ENCODE results near the gene LRRC75A.

DNA sequence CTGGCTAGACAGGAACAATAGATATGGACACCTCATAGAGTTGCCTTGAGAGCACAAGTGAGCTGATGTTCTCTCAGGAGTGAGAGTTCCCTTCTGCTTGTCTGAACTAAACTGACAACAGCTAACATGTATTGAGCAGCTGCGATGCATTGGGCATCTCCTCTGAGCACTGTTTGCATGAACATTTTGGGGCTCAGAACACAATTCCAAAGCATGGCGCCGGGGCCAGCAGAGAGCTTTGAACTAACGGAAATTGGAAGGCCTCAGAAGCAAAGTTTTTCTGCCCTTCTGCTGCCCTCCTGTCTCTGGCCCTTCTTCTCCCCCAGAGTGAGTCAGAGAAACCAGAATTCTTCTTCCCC, 38.5 kb downstream of the LRRC75A start:
- TF ChIP-seq, protein P1, sequence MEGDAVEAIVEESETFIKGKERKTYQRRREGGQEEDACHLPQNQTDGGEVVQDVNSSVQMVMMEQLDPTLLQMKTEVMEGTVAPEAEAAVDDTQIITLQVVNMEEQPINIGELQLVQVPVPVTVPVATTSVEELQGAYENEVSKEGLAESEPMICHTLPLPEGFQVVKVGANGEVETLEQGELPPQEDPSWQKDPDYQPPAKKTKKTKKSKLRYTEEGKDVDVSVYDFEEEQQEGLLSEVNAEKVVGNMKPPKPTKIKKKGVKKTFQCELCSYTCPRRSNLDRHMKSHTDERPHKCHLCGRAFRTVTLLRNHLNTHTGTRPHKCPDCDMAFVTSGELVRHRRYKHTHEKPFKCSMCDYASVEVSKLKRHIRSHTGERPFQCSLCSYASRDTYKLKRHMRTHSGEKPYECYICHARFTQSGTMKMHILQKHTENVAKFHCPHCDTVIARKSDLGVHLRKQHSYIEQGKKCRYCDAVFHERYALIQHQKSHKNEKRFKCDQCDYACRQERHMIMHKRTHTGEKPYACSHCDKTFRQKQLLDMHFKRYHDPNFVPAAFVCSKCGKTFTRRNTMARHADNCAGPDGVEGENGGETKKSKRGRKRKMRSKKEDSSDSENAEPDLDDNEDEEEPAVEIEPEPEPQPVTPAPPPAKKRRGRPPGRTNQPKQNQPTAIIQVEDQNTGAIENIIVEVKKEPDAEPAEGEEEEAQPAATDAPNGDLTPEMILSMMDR (IDR thresholded peaks at IDR 0.05; ENCODE audit: low read length): no peak
- no peak for TF ChIP-seq EZH2 (IDR thresholded peaks at IDR 0.05; ENCODE audit: borderline replicate concordance, low read length)
